Measurements from ENCODE around the gene GFRA1. TPM values are rescaled to one million over a fixed set of nuclear protein-coding genes. Genes with fewer than 3 reads are reported as not detected.

GFRA1 gene
- polyA plus RNA-seq, 3 donors = not detected

GRCh38 chr10:116143673-116144222 lies 129.3 kb downstream of the GFRA1 start:
- WGBS (ENCODE audit: insufficient coverage) = no CpG with 5 or more reads among the region's 4 CpGs

GRCh38 chr10:116141855-116142254 lies 131.2 kb downstream of the GFRA1 start:
- intact Hi-C loops (cut with micrococcal nuclease) = no loop called here
- no peak overlapping the region for H3K4me3 ChIP-seq (replicated peaks in 1 of 3; ENCODE audit: low read depth in 2 of 3, low read length in 3 of 3)

More at GRCh38 chr10:116143673-116144222, 129.3 kb downstream of the GFRA1 start:
- TF ChIP-seq CTCF (IDR thresholded peaks at IDR 0.05) = no peak
- Histone ChIP-seq H2AFZ (ENCODE audit: insufficient read depth, low read depth, low read length, poor library complexity, severe bottlenecking) (no peak overlapping the region), H3K79me2 (ENCODE audit: insufficient read depth, low read length) (no peaks in the 10 kb centered on the region), H3K9ac (ENCODE audit: insufficient read depth, low read length, poor library complexity, severe bottlenecking) (no peak overlapping the region), H3K27ac (ENCODE audit: low read depth in 1 of 2, low read length in 2 of 2) (no peak overlapping the region), H3K36me3 (replicated peaks in 1 of 2; ENCODE audit: control insufficient read depth in 1 of 2, insufficient read depth in 2 of 2, low read length in 2 of 2) (no peaks in the 10 kb centered on the region), H3K9me3 (replicated peaks in 1 of 2; ENCODE audit: control insufficient read depth in 1 of 2, insufficient read depth in 1 of 2, low read length in 2 of 2) (no peaks in the 10 kb centered on the region), H3K4me2 (replicated peaks; ENCODE audit: extremely low read depth, low read length, poor library complexity, severe bottlenecking) (no peak overlapping the region), H3K27me3 (ENCODE audit: control insufficient read depth in 2 of 2, insufficient read depth in 2 of 2, low read length in 2 of 2) (no peaks in the 10 kb centered on the region), H3K4me3 (replicated peaks in 1 of 3; ENCODE audit: low read depth in 2 of 3, low read length in 3 of 3) (no peak overlapping the region), H4K20me1 (ENCODE audit: insufficient read depth, low read length) (no peaks in the 10 kb centered on the region), H3K4me1 (ENCODE audit: control insufficient read depth in 1 of 2, insufficient read depth in 2 of 2, low read length in 2 of 2) (no peaks in the 10 kb centered on the region)
- no peaks in the 10 kb centered on the region for H3K36me3 Mint-ChIP-seq
- no peak overlapping the region for H3K4me3 Mint-ChIP-seq
- peaks cover 0 to 6% (median 2%) of the 10 kb centered on the region in 7 donors for H3K9me3 Mint-ChIP-seq
- H3K27me3 Mint-ChIP-seq (ENCODE audit: low read depth in 3 of 3) = peaks cover 0 to 2% (median 0%) of the 10 kb centered on the region in 3 donors
- no peak overlapping the region for H3K27ac Mint-ChIP-seq
- intact Hi-C loops (cut with micrococcal nuclease) = no loop called here
- DNase-seq = no peak
- no peaks in the 10 kb centered on the region for H3K4me1 Mint-ChIP-seq

More at GRCh38 chr10:116141855-116142254, 131.2 kb downstream of the GFRA1 start:
- Mint-ChIP-seq H3K9me3 (peaks cover 0 to 7% (median 2%) of the 10 kb centered on the region in 7 donors), H3K27ac (no peak overlapping the region), H3K4me1 (no peaks in the 10 kb centered on the region), H3K4me3 (no peak overlapping the region), H3K27me3 (ENCODE audit: low read depth in 3 of 3) (no peaks in the 10 kb centered on the region), H3K36me3 (no peaks in the 10 kb centered on the region)
- TF ChIP-seq CTCF (IDR thresholded peaks at IDR 0.05) = no peak
- Histone ChIP-seq H3K27ac (ENCODE audit: low read depth in 1 of 2, low read length in 2 of 2) (no peak overlapping the region), H3K9ac (ENCODE audit: insufficient read depth, low read length, poor library complexity, severe bottlenecking) (no peak overlapping the region), H3K4me2 (replicated peaks; ENCODE audit: extremely low read depth, low read length, poor library complexity, severe bottlenecking) (no peak overlapping the region), H3K4me1 (ENCODE audit: control insufficient read depth in 1 of 2, insufficient read depth in 2 of 2, low read length in 2 of 2) (no peaks in the 10 kb centered on the region), H4K20me1 (ENCODE audit: insufficient read depth, low read length) (no peaks in the 10 kb centered on the region), H3K79me2 (ENCODE audit: insufficient read depth, low read length) (no peaks in the 10 kb centered on the region), H3K27me3 (ENCODE audit: control insufficient read depth in 2 of 2, insufficient read depth in 2 of 2, low read length in 2 of 2) (no peaks in the 10 kb centered on the region), H3K36me3 (replicated peaks in 1 of 2; ENCODE audit: control insufficient read depth in 1 of 2, insufficient read depth in 2 of 2, low read length in 2 of 2) (no peaks in the 10 kb centered on the region), H2AFZ (ENCODE audit: insufficient read depth, low read depth, low read length, poor library complexity, severe bottlenecking) (no peak overlapping the region), H3K9me3 (replicated peaks in 1 of 2; ENCODE audit: control insufficient read depth in 1 of 2, insufficient read depth in 1 of 2, low read length in 2 of 2) (no peaks in the 10 kb centered on the region)
- DNase-seq = no peak
- WGBS (ENCODE audit: insufficient coverage) = 90% methylated on average over 3 of the region's 5 CpGs

Measured in CD14-positive monocyte (primary cell).